Measurements from ENCODE around the gene SCN2A. TPM values are rescaled to one million over a fixed set of nuclear protein-coding genes. Genes with fewer than 3 reads are reported as not detected.

Gene SCN2A
- total and polyA plus RNA-seq, 2 of the 4 experiments (the other 2 are of a cell fraction) = 0.24 to 0.54 TPM

DNA sequence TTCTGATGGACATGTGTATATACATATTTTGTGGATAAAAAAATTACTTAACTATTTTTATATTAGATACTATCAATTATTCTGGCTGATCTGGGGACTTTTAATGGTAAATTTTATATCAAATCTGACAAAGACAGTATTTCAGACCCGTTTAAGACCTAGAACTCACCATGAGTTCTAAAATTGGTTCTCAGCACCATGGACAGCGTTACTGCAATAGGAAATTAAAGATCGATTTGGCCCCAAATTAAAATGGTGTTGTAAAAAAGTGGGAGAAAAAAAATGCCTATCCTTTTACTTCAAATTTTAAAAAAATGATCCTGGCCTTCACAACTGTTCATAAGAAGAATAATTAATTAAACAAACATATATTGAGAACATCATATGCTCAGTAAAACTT, 919 bp upstream of the SCN2A start:
- no peak overlapping the region for H3K18ac ChIP-seq (ENCODE audit: low read depth, low read length)
- intact Hi-C loops (cut with micrococcal nuclease) (loop anchor here (10.0 kb wide), 1 partner anchor 637 kb away; no protein-coding TSS in a partner anchor), dilution Hi-C loops (cut with HindIII; ENCODE audit: low sequenced_read_pairs, unreplicated experiment) (no loop called here), in situ Hi-C loops (cut with MboI; ENCODE audit: low sequenced_read_pairs) (no loop called here)
- H2BK15ac ChIP-seq (ENCODE audit: low read depth, low read length) = no peak overlapping the region
- WGBS, 2 experiments (ENCODE audit: extremely low coverage in 2 of 2, insufficient read length in 1 of 2) = no CpG with 5 or more reads among the region's 3 CpGs
- H3K27me3 ChIP-seq (ENCODE audit: control insufficient read depth, insufficient read depth, low read length) = no peaks in the 10 kb centered on the region
- no peak overlapping the region for H2BK120ac ChIP-seq (ENCODE audit: low read depth, low read length)
- no peak overlapping the region for H3K9ac ChIP-seq (ENCODE audit: low read depth, low read length)
- TF ChIP-seq RAD21 (IDR thresholded peaks at IDR 0.05; ENCODE audit: low read length) (no peak), MAZ (IDR thresholded peaks at IDR 0.05; ENCODE audit: borderline replicate concordance, low read depth, low read length) (no peak), MAFK (IDR thresholded peaks at IDR 0.05; ENCODE audit: low read depth, low read length) (no peak), SMC3 (IDR thresholded peaks at IDR 0.05; ENCODE audit: low read depth, low read length) (no peak), RCOR1 (IDR thresholded peaks at IDR 0.05; ENCODE audit: insufficient replicate concordance, low read length) (no peak), CEBPB (IDR thresholded peaks at IDR 0.05; ENCODE audit: low read depth, low read length) (no peak), BHLHE40 (IDR thresholded peaks at IDR 0.05; ENCODE audit: low read depth, low read length) (no peak), FOS (IDR thresholded peaks at IDR 0.05; ENCODE audit: low read depth, low read length) (no peak), NFE2L2 (IDR thresholded peaks at IDR 0.05; ENCODE audit: low read depth, low read length) (no peak), POLR2A (IDR thresholded peaks at IDR 0.05; ENCODE audit: low read depth, low read length) (no peak), RFX5 (IDR thresholded peaks at IDR 0.05; ENCODE audit: low read depth, low read length) (no peak), CHD1 (IDR thresholded peaks at IDR 0.05; ENCODE audit: low read depth, low read length) (no peak), MXI1 (IDR thresholded peaks at IDR 0.05; ENCODE audit: borderline replicate concordance, low read depth, low read length) (no peak)
- TF ChIP-seq, protein P1, sequence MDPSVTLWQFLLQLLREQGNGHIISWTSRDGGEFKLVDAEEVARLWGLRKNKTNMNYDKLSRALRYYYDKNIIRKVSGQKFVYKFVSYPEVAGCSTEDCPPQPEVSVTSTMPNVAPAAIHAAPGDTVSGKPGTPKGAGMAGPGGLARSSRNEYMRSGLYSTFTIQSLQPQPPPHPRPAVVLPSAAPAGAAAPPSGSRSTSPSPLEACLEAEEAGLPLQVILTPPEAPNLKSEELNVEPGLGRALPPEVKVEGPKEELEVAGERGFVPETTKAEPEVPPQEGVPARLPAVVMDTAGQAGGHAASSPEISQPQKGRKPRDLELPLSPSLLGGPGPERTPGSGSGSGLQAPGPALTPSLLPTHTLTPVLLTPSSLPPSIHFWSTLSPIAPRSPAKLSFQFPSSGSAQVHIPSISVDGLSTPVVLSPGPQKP (IDR thresholded peaks at IDR 0.05; ENCODE audit: borderline replicate concordance, low read depth, low read length) = no peak
- TF ChIP-seq, protein P2, sequence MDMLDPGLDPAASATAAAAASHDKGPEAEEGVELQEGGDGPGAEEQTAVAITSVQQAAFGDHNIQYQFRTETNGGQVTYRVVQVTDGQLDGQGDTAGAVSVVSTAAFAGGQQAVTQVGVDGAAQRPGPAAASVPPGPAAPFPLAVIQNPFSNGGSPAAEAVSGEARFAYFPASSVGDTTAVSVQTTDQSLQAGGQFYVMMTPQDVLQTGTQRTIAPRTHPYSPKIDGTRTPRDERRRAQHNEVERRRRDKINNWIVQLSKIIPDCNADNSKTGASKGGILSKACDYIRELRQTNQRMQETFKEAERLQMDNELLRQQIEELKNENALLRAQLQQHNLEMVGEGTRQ (IDR thresholded peaks at IDR 0.05; ENCODE audit: low read depth, low read length) = no peak
- TF ChIP-seq, protein P3, sequence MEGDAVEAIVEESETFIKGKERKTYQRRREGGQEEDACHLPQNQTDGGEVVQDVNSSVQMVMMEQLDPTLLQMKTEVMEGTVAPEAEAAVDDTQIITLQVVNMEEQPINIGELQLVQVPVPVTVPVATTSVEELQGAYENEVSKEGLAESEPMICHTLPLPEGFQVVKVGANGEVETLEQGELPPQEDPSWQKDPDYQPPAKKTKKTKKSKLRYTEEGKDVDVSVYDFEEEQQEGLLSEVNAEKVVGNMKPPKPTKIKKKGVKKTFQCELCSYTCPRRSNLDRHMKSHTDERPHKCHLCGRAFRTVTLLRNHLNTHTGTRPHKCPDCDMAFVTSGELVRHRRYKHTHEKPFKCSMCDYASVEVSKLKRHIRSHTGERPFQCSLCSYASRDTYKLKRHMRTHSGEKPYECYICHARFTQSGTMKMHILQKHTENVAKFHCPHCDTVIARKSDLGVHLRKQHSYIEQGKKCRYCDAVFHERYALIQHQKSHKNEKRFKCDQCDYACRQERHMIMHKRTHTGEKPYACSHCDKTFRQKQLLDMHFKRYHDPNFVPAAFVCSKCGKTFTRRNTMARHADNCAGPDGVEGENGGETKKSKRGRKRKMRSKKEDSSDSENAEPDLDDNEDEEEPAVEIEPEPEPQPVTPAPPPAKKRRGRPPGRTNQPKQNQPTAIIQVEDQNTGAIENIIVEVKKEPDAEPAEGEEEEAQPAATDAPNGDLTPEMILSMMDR (conservative IDR thresholded peaks at IDR 0.05; ENCODE audit: low read depth, low read length) = no peak
- ChIA-PET CTCF (interaction anchor here (1.7 kb wide), 1 partner anchor 222 kb away, joined by 8 read pairs; no protein-coding TSS in a partner anchor), POLR2A (ENCODE audit: unreplicated experiment) (no interaction called here)
- no peaks in the 10 kb centered on the region for H4K20me1 ChIP-seq (ENCODE audit: insufficient read depth, low read length)
- H2BK20ac ChIP-seq (ENCODE audit: low read depth, low read length) = no peak overlapping the region
- ATAC-seq (ENCODE audit: low read depth) (no peak), DNase-seq (peak; percentile 16)
- no peak overlapping the region for H3K56ac ChIP-seq (ENCODE audit: extremely low read depth, insufficient read depth, low read length)
- H3K79me1 ChIP-seq (ENCODE audit: low read depth in 1 of 2, low read length in 2 of 2) = no peaks in the 10 kb centered on the region
- no peak overlapping the region for H2AFZ ChIP-seq (replicated peaks; ENCODE audit: low read length, poor library complexity)
- H3K9me3 ChIP-seq (ENCODE audit: control insufficient read depth, insufficient read depth, low read length) = no peaks in the 10 kb centered on the region
- no peak overlapping the region for H2BK5ac ChIP-seq (ENCODE audit: low read depth, low read length, poor library complexity, severe bottlenecking)
- no peak overlapping the region for H3K4ac ChIP-seq (ENCODE audit: low read depth, low read length)
- H3K9me1 ChIP-seq (ENCODE audit: insufficient read depth, low read length) = no peaks in the 10 kb centered on the region
- no peak overlapping the region for H4K5ac ChIP-seq (ENCODE audit: low read depth, low read length)
- H3K4me3 ChIP-seq (ENCODE audit: insufficient read depth, low read depth, low read length) = no peak overlapping the region
- H3K27ac ChIP-seq (ENCODE audit: insufficient read depth, low read length) = no peak overlapping the region
- no peak overlapping the region for H4K8ac ChIP-seq (ENCODE audit: low read depth in 2 of 2, low read length in 2 of 2)
- H3K14ac ChIP-seq (replicated peaks; ENCODE audit: low read depth, low read length) = no peak overlapping the region
- H3K36me3 ChIP-seq (ENCODE audit: control insufficient read depth, insufficient read depth, low read length) = no peaks in the 10 kb centered on the region
- no peak overlapping the region for H2AK9ac ChIP-seq (replicated peaks; ENCODE audit: low read depth, low read length, poor library complexity)
- no peak overlapping the region for H2AK5ac ChIP-seq (ENCODE audit: low read depth, low read length)
- H3K4me2 ChIP-seq (ENCODE audit: low read depth, low read length) = no peak overlapping the region
- no peak overlapping the region for H3K23ac ChIP-seq (ENCODE audit: low read depth, low read length)
- H3K4me1 ChIP-seq (ENCODE audit: control insufficient read depth, insufficient read depth, low read length) = no peaks in the 10 kb centered on the region
- BruUV-seq (replicated peaks) = no TSS peak
- no peak overlapping the region for H4K91ac ChIP-seq (ENCODE audit: insufficient read depth, low read depth, low read length)
